GM19099 (cell line): Measurements from ENCODE around the gene ESPNL.

Experiments used
- POLR2A ChIP-seq: IDR thresholded peaks from 3 replicates; pipeline ENCODE4 v1.6.1; 2011; ENCODE audit warnings: low read depth; ENCODE audit not compliant: insufficient read length; ENCODE audit errors: extremely low read depth

ESPNL gene

DNA sequence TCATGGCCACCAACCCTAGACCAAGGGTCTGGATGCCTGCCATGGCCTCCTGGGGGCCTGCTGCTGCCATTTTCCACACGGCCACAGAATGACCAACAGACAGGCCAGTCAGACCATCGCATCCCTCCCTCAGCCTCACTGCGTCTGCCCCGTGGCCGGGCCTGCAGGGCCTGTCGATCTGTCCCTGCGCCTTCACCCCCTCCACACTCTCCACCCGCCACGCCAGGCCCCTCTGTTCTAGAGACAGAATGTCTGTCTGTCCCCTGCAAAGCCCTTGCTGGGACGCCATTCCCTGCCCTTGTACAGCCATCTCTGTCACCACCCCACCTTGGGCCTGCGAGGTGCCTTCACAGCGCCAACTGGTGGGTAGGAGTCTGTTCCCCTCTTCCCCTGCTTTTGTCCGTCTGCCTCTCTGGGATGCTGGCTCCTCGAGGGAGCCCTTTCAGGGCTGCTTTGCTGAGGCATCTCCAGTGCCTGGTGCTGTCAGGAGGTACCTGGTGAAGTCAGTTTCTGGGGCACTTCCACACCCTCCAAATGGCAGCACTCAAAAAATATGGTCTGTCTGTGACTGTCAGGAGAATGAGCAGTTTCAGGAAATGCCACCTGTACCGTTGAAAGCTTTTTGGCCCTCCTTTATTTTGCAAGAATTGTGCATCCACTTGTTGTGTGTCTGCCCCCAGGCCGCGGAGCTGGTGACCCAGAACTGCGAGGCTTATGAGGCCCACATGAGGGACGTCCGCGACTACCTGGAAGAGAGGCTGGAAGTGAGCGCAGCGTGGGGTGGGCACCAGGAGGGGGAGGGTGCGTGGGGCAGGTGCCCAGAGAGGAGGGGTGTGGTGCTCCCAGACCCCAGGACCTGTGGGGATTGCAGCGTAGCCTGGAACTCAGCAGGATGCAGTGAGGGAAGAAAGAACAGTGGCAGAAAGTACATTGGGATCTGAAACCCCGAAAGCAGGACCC is 6.7 kb upstream of the ESPNL start:
- no peak for TF ChIP-seq POLR2A

DNA sequence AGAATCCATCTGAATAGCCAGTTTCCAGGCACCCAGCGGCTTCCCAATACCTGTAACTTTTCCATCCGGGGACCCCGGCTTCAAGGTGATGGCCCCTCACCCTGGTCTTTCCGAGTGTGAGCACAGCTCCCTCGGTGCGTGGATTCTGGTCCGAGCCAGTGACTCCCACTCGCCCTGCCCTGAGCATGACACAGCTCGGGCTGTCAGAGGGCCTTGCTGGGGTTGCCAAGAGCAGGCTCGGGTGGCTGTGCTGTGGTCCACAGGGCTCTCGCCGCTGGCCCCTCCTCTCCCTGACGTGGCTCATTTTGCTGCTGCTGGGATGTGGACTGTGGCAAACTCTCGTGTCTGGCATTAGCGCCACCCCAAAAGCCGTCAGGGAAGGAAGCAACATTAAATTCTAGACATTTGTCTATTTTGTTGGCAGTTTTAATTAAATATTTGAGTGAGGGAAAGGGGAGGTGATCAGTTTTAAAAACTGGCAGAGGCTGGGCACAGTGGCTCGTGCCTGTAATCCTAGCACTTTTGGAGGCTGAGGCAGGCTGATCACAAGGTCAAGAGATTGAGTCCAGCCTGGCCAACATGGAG is 5.6 kb upstream of the ESPNL start:
- TF ChIP-seq POLR2A: no peak

DNA sequence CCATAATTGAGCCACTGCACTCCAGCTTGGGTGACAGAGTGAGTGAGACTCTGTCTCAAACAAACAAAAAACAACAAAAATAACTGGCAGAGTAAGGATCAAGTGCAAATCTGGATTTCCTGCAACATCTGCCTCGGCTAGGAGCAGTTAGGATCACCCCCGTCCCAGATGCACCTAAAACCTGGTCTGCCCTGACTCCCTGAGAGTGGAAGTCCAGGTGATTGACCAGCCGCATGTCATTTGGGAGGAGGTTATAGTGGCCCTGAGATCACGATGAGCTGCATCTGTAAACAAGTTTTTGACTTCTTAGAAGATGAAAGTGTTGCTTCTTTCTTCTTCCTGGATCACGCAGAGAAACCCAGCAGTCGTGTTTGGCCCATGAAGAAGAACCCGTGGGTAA is 5.0 kb upstream of the ESPNL start:
- no peak for TF ChIP-seq POLR2A

DNA sequence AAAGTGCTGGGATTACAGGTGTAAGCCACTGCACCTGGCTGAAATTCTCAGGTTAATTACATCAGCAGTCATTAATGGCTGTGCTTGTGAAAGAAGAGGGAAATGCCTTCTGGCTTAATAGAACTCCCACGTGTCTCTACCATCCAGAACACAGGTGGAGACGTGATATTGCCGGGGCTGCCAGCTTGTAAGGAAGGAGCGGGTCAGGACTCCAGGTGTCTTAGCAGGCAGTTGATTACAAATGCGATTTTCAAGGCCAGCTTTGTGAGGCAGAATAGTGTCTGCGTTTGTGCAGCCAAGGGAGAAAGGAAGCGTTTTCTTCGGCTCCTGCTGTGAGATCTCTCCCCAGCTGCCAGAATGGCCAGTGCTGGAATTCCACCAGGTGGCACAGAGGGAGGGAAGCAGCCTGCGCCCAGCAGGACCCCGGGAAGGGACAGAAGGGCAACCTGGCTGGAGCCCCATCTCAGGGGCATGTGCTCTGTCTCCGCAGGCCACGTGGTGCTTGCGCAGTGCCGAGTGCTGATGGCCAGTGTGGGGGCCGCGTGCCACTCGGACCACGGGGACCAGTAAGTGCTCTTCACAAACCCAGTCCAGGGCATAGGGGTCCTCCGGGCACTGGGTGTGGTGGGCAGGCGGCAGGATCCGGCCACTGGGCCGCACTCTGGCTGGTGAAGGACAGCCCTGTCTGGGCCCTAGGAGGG is 3.7 kb upstream of the ESPNL start:
- no peak for TF ChIP-seq POLR2A

- TF ChIP-seq POLR2A: no peak
Measured at GRCh38 chr2:238097201-238097987, 2.7 kb upstream of the ESPNL start.

- peak; percentile 43 for TF ChIP-seq POLR2A
Measured at GRCh38 chr2:238097988-238098871, 1.9 kb upstream of the ESPNL start.

- no peak for TF ChIP-seq POLR2A
Measured at GRCh38 chr2:238098901-238099713, 1.0 kb upstream of the ESPNL start.

- no peak for TF ChIP-seq POLR2A
Measured at GRCh38 chr2:238099714-238100048, 459 bp upstream of the ESPNL start.

GRCh38 chr2:238100821-238101771 is 956 bp downstream of the ESPNL start:
- no peak for TF ChIP-seq POLR2A

GRCh38 chr2:238101891-238102841 is 2.0 kb downstream of the ESPNL start:
- TF ChIP-seq POLR2A: no peak

GRCh38 chr2:238102865-238103264 is 2.7 kb downstream of the ESPNL start:
- TF ChIP-seq POLR2A: no peak

DNA sequence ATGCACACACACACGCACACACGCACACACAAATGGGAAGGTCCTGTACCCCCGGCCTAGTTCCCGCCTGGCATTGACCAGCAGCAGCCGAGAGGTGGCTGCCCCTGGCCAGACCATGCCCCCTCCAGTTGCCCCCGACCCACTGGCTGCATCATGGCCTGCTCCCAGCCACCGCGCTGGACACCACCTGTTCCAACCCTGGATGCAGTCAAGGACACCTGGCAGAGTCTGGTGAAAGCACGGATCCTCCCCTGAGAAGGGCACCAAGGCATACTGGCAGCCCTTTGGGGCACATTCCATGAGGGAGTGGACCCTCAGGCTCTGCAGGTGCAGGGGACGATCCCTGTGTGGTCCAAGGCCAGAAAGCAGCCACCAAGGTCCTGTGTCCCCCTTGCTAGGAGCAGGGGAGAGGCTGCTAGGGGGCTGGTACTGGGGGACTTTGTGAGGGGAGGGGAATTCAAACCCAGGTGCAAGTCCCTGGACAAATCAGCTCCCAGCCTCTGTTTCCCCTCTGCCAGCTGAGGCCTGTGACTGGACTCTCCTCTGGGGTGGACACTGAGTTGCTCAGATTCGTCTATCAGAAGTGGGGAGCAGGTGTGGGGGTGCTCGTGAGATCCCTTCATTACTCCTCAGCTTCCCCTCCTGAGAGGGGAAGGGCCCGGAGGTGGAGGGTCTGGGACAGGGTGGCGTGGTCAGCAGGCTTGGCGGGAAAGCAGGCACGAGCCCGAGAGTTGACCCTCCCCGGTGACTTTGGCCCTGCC is 3.5 kb downstream of the ESPNL start:
- TF ChIP-seq POLR2A: no peak
